Measurements from ENCODE around the gene MPZL1.
A peak's percentile ranks its signal among the peaks of the same experiment; 100 is the strongest.

Gene MPZL1

GRCh38 chr1:167720965-167721616 lies 691 bp upstream of the MPZL1 start:
- Histone ChIP-seq H3K27me3 (replicated peaks; ENCODE audit: control insufficient read depth, insufficient read depth, low read length) (no peaks in the 10 kb centered on the region), H3K4me3 (replicated peaks; ENCODE audit: low read depth, low read length) (peak overlapping the region; percentile 86), H3K36me3 (ENCODE audit: control insufficient read depth, insufficient read depth, low read length) (no peaks in the 10 kb centered on the region)
- no peak for DNase-seq (ENCODE audit: extremely low read depth, insufficient read length)
- TF ChIP-seq, protein P1, sequence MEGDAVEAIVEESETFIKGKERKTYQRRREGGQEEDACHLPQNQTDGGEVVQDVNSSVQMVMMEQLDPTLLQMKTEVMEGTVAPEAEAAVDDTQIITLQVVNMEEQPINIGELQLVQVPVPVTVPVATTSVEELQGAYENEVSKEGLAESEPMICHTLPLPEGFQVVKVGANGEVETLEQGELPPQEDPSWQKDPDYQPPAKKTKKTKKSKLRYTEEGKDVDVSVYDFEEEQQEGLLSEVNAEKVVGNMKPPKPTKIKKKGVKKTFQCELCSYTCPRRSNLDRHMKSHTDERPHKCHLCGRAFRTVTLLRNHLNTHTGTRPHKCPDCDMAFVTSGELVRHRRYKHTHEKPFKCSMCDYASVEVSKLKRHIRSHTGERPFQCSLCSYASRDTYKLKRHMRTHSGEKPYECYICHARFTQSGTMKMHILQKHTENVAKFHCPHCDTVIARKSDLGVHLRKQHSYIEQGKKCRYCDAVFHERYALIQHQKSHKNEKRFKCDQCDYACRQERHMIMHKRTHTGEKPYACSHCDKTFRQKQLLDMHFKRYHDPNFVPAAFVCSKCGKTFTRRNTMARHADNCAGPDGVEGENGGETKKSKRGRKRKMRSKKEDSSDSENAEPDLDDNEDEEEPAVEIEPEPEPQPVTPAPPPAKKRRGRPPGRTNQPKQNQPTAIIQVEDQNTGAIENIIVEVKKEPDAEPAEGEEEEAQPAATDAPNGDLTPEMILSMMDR (IDR thresholded peaks at IDR 0.05; ENCODE audit: insufficient read depth, low read length, poor library complexity, severe bottlenecking), result peak; percentile 48

DNA sequence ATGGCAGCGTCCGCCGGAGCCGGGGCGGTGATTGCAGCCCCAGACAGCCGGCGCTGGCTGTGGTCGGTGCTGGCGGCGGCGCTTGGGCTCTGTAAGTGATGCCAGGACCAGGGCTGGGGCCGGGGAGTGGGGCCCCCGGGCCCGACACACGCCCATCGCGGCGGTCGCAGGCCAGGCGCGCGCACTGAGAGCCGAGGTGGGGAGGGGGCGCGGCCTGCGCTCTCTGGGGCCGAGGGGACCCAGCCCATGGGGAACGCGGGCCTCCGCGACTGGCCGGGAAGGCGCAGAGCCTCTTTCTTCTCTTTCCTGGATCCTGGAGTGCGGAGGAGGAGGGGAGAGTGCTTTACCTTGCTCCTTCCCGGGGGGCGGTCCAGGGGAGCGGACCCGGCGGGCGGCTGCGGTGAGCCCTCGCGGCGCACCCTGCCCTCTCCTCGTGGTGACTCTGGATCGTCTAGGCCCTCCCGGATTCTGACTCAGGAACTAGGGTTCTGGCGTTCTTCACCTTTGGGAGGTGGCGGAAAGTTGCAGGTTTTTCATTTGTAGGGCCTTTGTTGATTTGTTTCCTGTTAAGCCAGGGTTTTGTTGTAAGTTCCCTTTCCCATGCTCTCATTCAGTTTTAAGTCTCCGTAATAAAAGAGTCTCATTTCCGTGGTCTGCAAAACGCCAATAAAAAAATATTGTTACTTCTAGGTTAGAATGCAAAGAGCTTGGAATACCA lies 529 bp downstream of the MPZL1 start:
- TF ChIP-seq, protein P1 (IDR thresholded peaks at IDR 0.05; ENCODE audit: insufficient read depth, low read length, poor library complexity, severe bottlenecking), result no peak
- no peaks in the 10 kb centered on the region for H3K27me3 ChIP-seq (replicated peaks; ENCODE audit: control insufficient read depth, insufficient read depth, low read length)
- peak; percentile 51 for DNase-seq (ENCODE audit: extremely low read depth, insufficient read length)

GRCh38 chr1:167722870-167723251 lies 1.1 kb downstream of the MPZL1 start:
- Histone ChIP-seq H3K27me3 (replicated peaks; ENCODE audit: control insufficient read depth, insufficient read depth, low read length) (no peaks in the 10 kb centered on the region), H3K4me3 (replicated peaks; ENCODE audit: low read depth, low read length) (peak overlapping the region; percentile 86), H3K36me3 (ENCODE audit: control insufficient read depth, insufficient read depth, low read length) (no peaks in the 10 kb centered on the region)
- DNase-seq (ENCODE audit: extremely low read depth, insufficient read length), result no peak
- TF ChIP-seq, protein P1 (IDR thresholded peaks at IDR 0.05; ENCODE audit: insufficient read depth, low read length, poor library complexity, severe bottlenecking), result no peak

More for the DNA sequence above, 529 bp downstream of the MPZL1 start:
- Histone ChIP-seq H3K36me3 (ENCODE audit: control insufficient read depth, insufficient read depth, low read length) (no peaks in the 10 kb centered on the region), H3K4me3 (replicated peaks; ENCODE audit: low read depth, low read length) (peak overlapping the region; percentile 86)

GRCh38 chr1:167723707-167724323 lies 2.0 kb downstream of the MPZL1 start:
- H3K36me3 ChIP-seq (ENCODE audit: control insufficient read depth, insufficient read depth, low read length), result no peaks in the 10 kb centered on the region
- TF ChIP-seq, protein P1 (IDR thresholded peaks at IDR 0.05; ENCODE audit: insufficient read depth, low read length, poor library complexity, severe bottlenecking), result no peak
- H3K4me3 ChIP-seq (replicated peaks; ENCODE audit: low read depth, low read length), result no peak overlapping the region
- no peaks in the 10 kb centered on the region for H3K27me3 ChIP-seq (replicated peaks; ENCODE audit: control insufficient read depth, insufficient read depth, low read length)
- DNase-seq (ENCODE audit: extremely low read depth, insufficient read length), result no peak

- no peaks in the 10 kb centered on the region for H3K27me3 ChIP-seq (replicated peaks; ENCODE audit: control insufficient read depth, insufficient read depth, low read length)
- no peak for DNase-seq (ENCODE audit: extremely low read depth, insufficient read length)
- no peak overlapping the region for H3K4me3 ChIP-seq (replicated peaks; ENCODE audit: low read depth, low read length)
- TF ChIP-seq, protein P1 (IDR thresholded peaks at IDR 0.05; ENCODE audit: insufficient read depth, low read length, poor library complexity, severe bottlenecking), result no peak
- H3K36me3 ChIP-seq (ENCODE audit: control insufficient read depth, insufficient read depth, low read length), result no peaks in the 10 kb centered on the region
These were observed 4.2 kb downstream of the MPZL1 start for GRCh38 chr1:167726008-167726407.

All from GM06990 (cell line).